Fibroblast of the aortic adventitia (primary cell): ENCODE data around the gene UBE3C. TPM values are rescaled to one million over a fixed set of nuclear protein-coding genes. Genes with fewer than 3 reads are reported as not detected.

Source experiments
- DNase-seq: peaks from one replicate; pipeline ENCODE4 v3.0.0-alpha.2; 2010; ENCODE audit warnings: low read depth
- H3K4me3 ChIP-seq: 2 replicates; pipeline ENCODE4 v1.5.1; 2011; ENCODE audit warnings: low read depth, mild to moderate bottlenecking, control low read depth, low read length, moderate library complexity
- total RNA-seq: library from RNA; depleted of rRNA; stranded (reverse); fragments of >200 nt; gene quantifications from 2 replicates; pipeline ENCODE4 v1.2.3, GENCODE V29; 2012; ENCODE audit warnings: low replicate concordance
- TF ChIP-seq, protein P1 (sequence below): IDR thresholded peaks from 2 replicates; pipeline ENCODE4 v1.5.1; 2011; ENCODE audit warnings: mild to moderate bottlenecking, low read length, control low read depth, inconsistent platforms; ENCODE audit not compliant: insufficient read depth

UBE3C gene
- total RNA-seq, 1 donor = 81.3 TPM

DNA sequence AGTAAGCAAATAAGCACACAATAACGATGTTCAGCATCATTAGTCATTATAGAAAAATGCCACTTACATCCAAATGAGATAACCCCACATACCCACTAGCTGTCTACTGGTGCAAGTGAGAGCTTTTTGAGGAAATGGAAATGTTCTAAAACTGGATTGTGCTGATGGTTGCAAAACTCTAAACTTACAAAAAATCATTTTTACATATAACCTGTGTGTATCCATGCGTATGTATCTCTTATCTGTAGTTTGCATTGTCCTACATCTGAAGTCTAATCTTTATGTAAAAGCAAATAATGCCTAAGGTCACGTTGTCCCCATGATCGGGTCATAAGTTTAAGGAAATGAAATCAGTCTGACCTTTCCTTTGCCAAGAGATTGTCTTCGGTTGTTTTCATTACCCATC is 116.5 kb downstream of the UBE3C start:
- no peak overlapping the region for H3K4me3 ChIP-seq
- no peak for DNase-seq
- TF ChIP-seq, protein P1, sequence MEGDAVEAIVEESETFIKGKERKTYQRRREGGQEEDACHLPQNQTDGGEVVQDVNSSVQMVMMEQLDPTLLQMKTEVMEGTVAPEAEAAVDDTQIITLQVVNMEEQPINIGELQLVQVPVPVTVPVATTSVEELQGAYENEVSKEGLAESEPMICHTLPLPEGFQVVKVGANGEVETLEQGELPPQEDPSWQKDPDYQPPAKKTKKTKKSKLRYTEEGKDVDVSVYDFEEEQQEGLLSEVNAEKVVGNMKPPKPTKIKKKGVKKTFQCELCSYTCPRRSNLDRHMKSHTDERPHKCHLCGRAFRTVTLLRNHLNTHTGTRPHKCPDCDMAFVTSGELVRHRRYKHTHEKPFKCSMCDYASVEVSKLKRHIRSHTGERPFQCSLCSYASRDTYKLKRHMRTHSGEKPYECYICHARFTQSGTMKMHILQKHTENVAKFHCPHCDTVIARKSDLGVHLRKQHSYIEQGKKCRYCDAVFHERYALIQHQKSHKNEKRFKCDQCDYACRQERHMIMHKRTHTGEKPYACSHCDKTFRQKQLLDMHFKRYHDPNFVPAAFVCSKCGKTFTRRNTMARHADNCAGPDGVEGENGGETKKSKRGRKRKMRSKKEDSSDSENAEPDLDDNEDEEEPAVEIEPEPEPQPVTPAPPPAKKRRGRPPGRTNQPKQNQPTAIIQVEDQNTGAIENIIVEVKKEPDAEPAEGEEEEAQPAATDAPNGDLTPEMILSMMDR = no peak

DNA sequence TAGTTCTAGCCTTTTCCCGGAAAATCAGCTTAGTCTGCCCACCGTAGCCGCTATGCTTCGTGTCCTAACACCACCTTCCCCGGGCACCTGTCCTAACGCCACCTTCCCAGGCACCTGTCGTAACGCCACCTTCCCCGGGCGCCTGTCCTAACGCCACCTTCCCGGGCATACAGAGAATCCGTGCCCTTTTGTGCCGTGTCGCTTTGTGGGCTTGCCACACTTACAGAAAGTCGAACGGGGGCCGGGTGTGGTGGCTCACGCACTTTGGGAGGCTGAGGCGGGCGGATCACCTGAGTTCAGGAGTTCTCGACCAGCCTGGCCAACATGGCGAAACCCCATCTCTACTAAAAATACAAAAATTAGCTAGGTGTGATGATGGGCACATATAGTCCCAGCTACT is 124.4 kb downstream of the UBE3C start:
- TF ChIP-seq, protein P1 = no peak
- DNase-seq = no peak
- no peak overlapping the region for H3K4me3 ChIP-seq

- no peak overlapping the region for H3K4me3 ChIP-seq
- TF ChIP-seq, protein P1 = no peak
- no peak for DNase-seq
These were observed 126.3 kb downstream of the UBE3C start for GRCh38 chr7:157265051-157265450.

DNA sequence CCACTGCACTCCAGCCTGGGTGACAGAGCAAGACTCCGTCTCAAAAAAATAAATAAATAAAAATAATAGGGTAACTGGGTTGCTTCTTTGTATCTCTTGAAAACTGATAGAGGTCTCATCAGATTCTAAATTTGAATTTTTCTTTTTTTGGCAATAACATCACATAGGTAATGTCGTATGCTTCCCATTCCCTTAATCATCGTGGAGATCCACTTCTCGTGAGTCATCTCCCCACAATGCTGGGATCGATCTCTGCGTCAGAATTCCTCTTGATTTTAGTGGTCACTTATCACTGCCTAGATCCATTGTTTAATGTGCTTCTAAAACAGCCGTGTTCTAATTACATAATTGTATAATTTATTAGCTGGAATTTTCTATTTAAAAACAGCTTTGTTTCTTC is 127.5 kb downstream of the UBE3C start:
- no peak for DNase-seq
- TF ChIP-seq, protein P1 = no peak
- H3K4me3 ChIP-seq = no peak overlapping the region

DNA sequence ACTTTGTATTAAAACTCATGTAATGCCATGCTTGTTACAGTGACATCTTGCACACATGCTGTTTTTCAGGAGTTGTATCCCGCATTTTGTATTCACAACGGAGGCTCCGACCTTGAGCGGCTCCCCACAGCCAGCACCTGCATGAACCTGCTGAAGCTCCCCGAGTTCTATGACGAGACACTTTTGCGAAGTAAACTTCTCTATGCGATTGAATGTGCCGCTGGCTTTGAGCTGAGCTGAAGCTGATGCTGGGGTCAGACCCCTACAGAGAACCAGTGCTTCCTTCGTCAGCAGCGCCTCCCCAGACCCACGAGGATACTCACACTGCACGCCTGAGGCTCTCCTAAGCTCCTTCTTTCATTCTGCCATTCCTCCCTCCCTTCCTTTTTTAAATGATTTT is 128.8 kb downstream of the UBE3C start:
- H3K4me3 ChIP-seq = no peak overlapping the region
- no peak for DNase-seq
- TF ChIP-seq, protein P1 = no peak

- no peak overlapping the region for H3K4me3 ChIP-seq
- DNase-seq = no peak
- TF ChIP-seq, protein P1 = no peak
These were observed 129.2 kb downstream of the UBE3C start for GRCh38 chr7:157267956-157268355.

DNA sequence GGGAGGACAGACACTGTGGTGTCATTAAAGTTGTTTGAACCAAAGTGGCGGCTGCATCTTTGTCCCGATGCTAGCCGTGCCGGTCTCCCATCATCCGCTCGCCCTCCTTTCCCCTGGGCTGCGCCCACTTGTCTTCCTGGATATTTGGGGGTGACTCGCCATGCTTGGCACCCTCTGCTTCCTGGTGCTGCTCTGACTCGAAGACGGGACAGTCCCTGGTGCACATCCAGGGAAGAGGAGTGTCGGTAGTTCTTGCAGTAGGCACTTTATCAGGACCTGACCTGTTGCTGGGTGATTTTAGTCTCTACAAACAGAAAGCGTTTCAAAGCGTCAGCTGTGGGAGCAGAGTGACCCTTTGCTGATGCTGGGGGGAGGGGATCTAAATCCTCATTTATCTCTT is 129.8 kb downstream of the UBE3C start:
- TF ChIP-seq, protein P1 = no peak
- no peak overlapping the region for H3K4me3 ChIP-seq
- DNase-seq = no peak
